H1 (cell line): ENCODE measurements around the gene TUBGCP4. TPM values are rescaled to one million over a fixed set of nuclear protein-coding genes. Genes with fewer than 3 reads are reported as not detected.
A peak's percentile ranks its signal among the peaks of the same experiment; 100 is the strongest.

Experiments
- CTCF ChIA-PET: fragments of 300-600 bp; sonication (Branson Sonifier 250); formaldehyde crosslinking; loops from one replicate; lab custom pipeline; 2021; ENCODE audit not compliant: partially characterized antibody; lab: Charles Lee
- POLR2A ChIA-PET: fragments of 300-600 bp; sonication (Branson Sonifier 250); formaldehyde crosslinking; loops from one replicate; lab custom pipeline; 2021; ENCODE audit warnings: inconsistent platforms; ENCODE audit not compliant: partially characterized antibody; lab: Charles Lee
- DNase-seq, 2 experiments: peaks; one replicate each; pipeline versions ENCODE4 v3.0.0 to v3.0.0-alpha.2; 2010 to 2022; ENCODE audit warnings: low spot score in 2 of 2, low read depth in 1 of 2, mixed read lengths in 1 of 2
- FAIRE-seq: peaks from 2 replicates; lab custom pipeline; 2011; peaks lifted over from hg19 to GRCh38; lab: Jason Lieb, UNC
- H2AFZ ChIP-seq: 2 replicates; pipeline ENCODE4 v1.8.1; 2012; ENCODE audit warnings: low read length, inconsistent platforms
- H2AK5ac ChIP-seq: 2 replicates; pipeline ENCODE4 v1.6.1; 2013; ENCODE audit warnings: low read depth, low read length
- H2BK120ac ChIP-seq: replicated peaks from 2 replicates; pipeline ENCODE3; 2013; ENCODE audit warnings: low read depth, low read length, inconsistent platforms
- H2BK12ac ChIP-seq: 2 replicates; pipeline ENCODE4 v1.6.1; 2013; ENCODE audit warnings: low read depth, low read length
- H2BK15ac ChIP-seq: 2 replicates; pipeline ENCODE4 v1.6.1; 2013; ENCODE audit warnings: low read length
- H2BK20ac ChIP-seq: 2 replicates; pipeline ENCODE4 v1.6.1; 2013; ENCODE audit warnings: low read length
- H2BK5ac ChIP-seq: 2 replicates; pipeline ENCODE4 v1.6.1; 2013; ENCODE audit warnings: low read depth, low read length
- H3K14ac ChIP-seq: 2 replicates; pipeline ENCODE4 v1.6.1; 2013; ENCODE audit warnings: inconsistent platforms; ENCODE audit not compliant: insufficient read length
- H3K18ac ChIP-seq: 2 replicates; pipeline ENCODE4 v1.6.1; 2013; ENCODE audit warnings: low read length; ENCODE audit errors: extremely low read depth
- H3K23ac ChIP-seq: 2 replicates; pipeline ENCODE4 v1.6.1; 2013; ENCODE audit warnings: inconsistent platforms; ENCODE audit not compliant: insufficient read length
- H3K23me2 ChIP-seq: 2 replicates; pipeline ENCODE4 v1.6.1; 2013; ENCODE audit warnings: low read depth, low read length
- H3K27ac ChIP-seq: 2 replicates; pipeline ENCODE4 v1.6.1; 2011; ENCODE audit warnings: low read depth, low read length, inconsistent platforms
- H3K27me3 ChIP-seq, 4 experiments: replicated peaks in 1 of 4; 1 replicate in 1 of 4; 2 replicates in 3 of 4; pipeline versions ENCODE4 v1.6.1 to v1.8.1; 2011 to 2013; ENCODE audit warnings: low read length in 3 of 4, mild to moderate bottlenecking in 3 of 4, inconsistent platforms in 2 of 4, mixed read lengths in 2 of 4, moderate library complexity in 1 of 4; ENCODE audit not compliant: control insufficient read depth in 3 of 4, insufficient read depth in 3 of 4; ENCODE audit errors: extremely low read depth in 1 of 4
- H3K36me3 ChIP-seq, 4 experiments: 2 replicates each; pipeline versions ENCODE4 v1.6.1 to v1.8.1; 2011 to 2013; ENCODE audit warnings: mild to moderate bottlenecking in 4 of 4, low read length in 3 of 4, moderate library complexity in 2 of 4, control low read depth in 1 of 4, inconsistent platforms in 1 of 4; ENCODE audit not compliant: insufficient read depth in 4 of 4, control insufficient read depth in 2 of 4
- H3K4ac ChIP-seq: replicated peaks from 2 replicates; pipeline ENCODE3; 2013; ENCODE audit warnings: low read length, low read depth, mixed read lengths, inconsistent platforms; ENCODE audit not compliant: insufficient read length
- H3K4me1 ChIP-seq, 4 experiments: replicated peaks in 1 of 4; 1 replicate in 1 of 4; 2 replicates in 3 of 4; pipeline versions ENCODE4 v1.6.1 to v1.8.1; 2011 to 2013; ENCODE audit warnings: low read length in 3 of 4, inconsistent platforms in 2 of 4, mixed read lengths in 1 of 4; ENCODE audit not compliant: insufficient read depth in 4 of 4, control insufficient read depth in 3 of 4
- H3K4me2 ChIP-seq, 2 experiments: 2 replicates each; pipeline versions ENCODE4 v1.6.1 to v1.8.1; 2011 to 2013; ENCODE audit warnings: low read depth in 2 of 2, low read length in 2 of 2, control low read depth in 1 of 2, inconsistent platforms in 1 of 2, mild to moderate bottlenecking in 1 of 2; ENCODE audit not compliant: insufficient read depth in 1 of 2
- H3K4me3 ChIP-seq, 4 experiments: fragments of 200-600, 300-600 bp in 1 of 4; sonication (generic), shearing (Covaris generic), sonication (Bioruptor Twin) in 1 of 4; 2 replicates each; pipeline versions ENCODE4 v1.5.1 to v1.8.1; 2011 to 2016; ENCODE audit warnings: low read length in 4 of 4, low read depth in 3 of 4, control low read depth in 2 of 4, inconsistent platforms in 2 of 4, mild to moderate bottlenecking in 2 of 4, mixed read lengths in 1 of 4, moderate library complexity in 1 of 4; ENCODE audit not compliant: insufficient read depth in 2 of 4; ENCODE audit errors: extremely low read depth in 1 of 4
- H3K56ac ChIP-seq: replicated peaks from 2 replicates; pipeline ENCODE3; 2013; ENCODE audit warnings: low read depth, mild to moderate bottlenecking, mixed read lengths, low read length, inconsistent platforms; ENCODE audit not compliant: insufficient read length
- H3K79me1 ChIP-seq: 2 replicates; pipeline ENCODE4 v1.6.1; 2013; ENCODE audit warnings: low read depth, low read length, control low read depth
- H3K79me2 ChIP-seq, 2 experiments: 2 replicates each; pipeline versions ENCODE4 v1.6.1 to v1.8.1; 2012 to 2013; ENCODE audit warnings: low read length in 2 of 2, mild to moderate bottlenecking in 2 of 2, inconsistent platforms in 1 of 2; ENCODE audit not compliant: insufficient read depth in 2 of 2, control insufficient read depth in 1 of 2
- H3K9ac ChIP-seq, 4 experiments: replicated peaks in 1 of 4; 1 replicate in 1 of 4; 2 replicates in 3 of 4; pipeline versions ENCODE4 v1.6.1 to v1.8.1; 2011 to 2013; ENCODE audit warnings: low read depth in 3 of 4, low read length in 3 of 4, control low read depth in 2 of 4, mild to moderate bottlenecking in 2 of 4, moderate library complexity in 2 of 4, inconsistent platforms in 1 of 4; ENCODE audit errors: extremely low read depth in 1 of 4
- H3K9me3 ChIP-seq, 2 experiments: 2 replicates each; pipeline versions ENCODE4 v1.6.1 to v1.8.1; 2012 to 2013; ENCODE audit warnings: mild to moderate bottlenecking in 2 of 2, moderate library complexity in 2 of 2, control low read depth in 1 of 2, inconsistent platforms in 1 of 2, low read depth in 1 of 2, low read length in 1 of 2, mixed read lengths in 1 of 2; ENCODE audit not compliant: insufficient read depth in 2 of 2
- H4K20me1 ChIP-seq, 2 experiments: replicated peaks in 1 of 2; 2 replicates each; pipeline versions ENCODE3 to v1.8.1; 2011 to 2013; ENCODE audit warnings: inconsistent platforms in 2 of 2, low read length in 2 of 2, mild to moderate bottlenecking in 1 of 2; ENCODE audit not compliant: insufficient read depth in 2 of 2, control insufficient read depth in 1 of 2
- H4K5ac ChIP-seq: 2 replicates; pipeline ENCODE4 v1.6.1; 2013; ENCODE audit warnings: low read length, low read depth, mixed read lengths, inconsistent platforms; ENCODE audit not compliant: insufficient read length
- H4K8ac ChIP-seq: 2 replicates; pipeline ENCODE4 v1.8.0; 2013; ENCODE audit warnings: mild to moderate bottlenecking, moderate library complexity, low read length, inconsistent platforms; ENCODE audit not compliant: insufficient read depth; ENCODE audit errors: extremely low read depth
- H4K91ac ChIP-seq: replicated peaks from 2 replicates; pipeline ENCODE3; 2013; ENCODE audit warnings: low read length, mixed read lengths, inconsistent platforms; ENCODE audit not compliant: insufficient read length
- ASH2L ChIP-seq: fragments of 200-600, 300-600 bp; sonication (generic); IDR thresholded peaks from one replicate; pipeline ENCODE4 v1.7.1; 2017; ENCODE audit warnings: low read length
- BACH1 ChIP-seq: IDR thresholded peaks from 2 replicates; pipeline ENCODE4 v1.6.1; 2012; ENCODE audit warnings: low read length, improper control_type of control experiment
- BRCA1 ChIP-seq: IDR thresholded peaks from 2 replicates; pipeline ENCODE4 v1.6.1; 2012; ENCODE audit warnings: low read depth, low read length, improper control_type of control experiment
- CBX8 ChIP-seq: fragments of 300-800, 300-1000 bp; sonication (generic); IDR thresholded peaks from 2 replicates; pipeline ENCODE4 v1.7.1; 2016; ENCODE audit warnings: low read depth, low read length, borderline replicate concordance
- CREB1 ChIP-seq: IDR thresholded peaks from 2 replicates; pipeline ENCODE4 v1.6.1; 2012; ENCODE audit warnings: inconsistent platforms
- CTBP2 ChIP-seq: IDR thresholded peaks from 2 replicates; pipeline ENCODE4 v1.7.0; 2011; ENCODE audit warnings: borderline replicate concordance, mild to moderate bottlenecking, moderate library complexity, mixed read lengths, low read length; ENCODE audit not compliant: insufficient read depth, insufficient read length
- E2F6 ChIP-seq: IDR thresholded peaks from 2 replicates; pipeline ENCODE4 v1.6.1; 2012; ENCODE audit warnings: inconsistent platforms
- EGR1 ChIP-seq: IDR thresholded peaks from 2 replicates; pipeline ENCODE4 v1.6.1; 2011; ENCODE audit warnings: low read depth, low read length, borderline replicate concordance
- HDAC6 ChIP-seq: IDR thresholded peaks from one replicate; pipeline ENCODE4 v1.7.1; 2012; ENCODE audit warnings: low read depth, mild to moderate bottlenecking, inconsistent platforms, low read length, moderate library complexity
- JUND ChIP-seq: IDR thresholded peaks from 2 replicates; pipeline ENCODE4 v1.6.1; 2011; ENCODE audit warnings: mild to moderate bottlenecking, improper control_type of control experiment, low read length
- POU5F1 ChIP-seq: IDR thresholded peaks from 2 replicates; pipeline ENCODE4 v1.6.1; 2011; ENCODE audit warnings: low read depth, mild to moderate bottlenecking, low read length, moderate library complexity
- SIX5 ChIP-seq: IDR thresholded peaks from 2 replicates; pipeline ENCODE4 v1.6.1; 2011; ENCODE audit warnings: mild to moderate bottlenecking, low read depth, low read length
- SP1 ChIP-seq: IDR thresholded peaks from 2 replicates; pipeline ENCODE4 v1.6.1; 2011; ENCODE audit warnings: low read depth, low read length
- SP4 ChIP-seq: IDR thresholded peaks from 2 replicates; pipeline ENCODE4 v1.6.1; 2012; ENCODE audit warnings: low read length, inconsistent platforms
- TBP ChIP-seq: IDR thresholded peaks from 2 replicates; pipeline ENCODE4 v1.6.1; 2011; ENCODE audit warnings: low read depth, low read length, improper control_type of control experiment
- WGBS, 2 experiments: shearing (Covaris generic) in 1 of 2; methylation state at CpG; one replicate each; pipeline versions ENCODE4 v1.1.6 to v1.1.7; 2013 to 2015; ENCODE audit warnings: low lambda C conversion rate in 2 of 2, mixed read lengths in 2 of 2, inconsistent platforms in 1 of 2, low coverage in 1 of 2, missing lambda C conversion rate in 1 of 2; ENCODE audit not compliant: insufficient replicate concordance in 2 of 2, insufficient coverage in 1 of 2, insufficient read length in 1 of 2; ENCODE audit errors: extremely low coverage in 1 of 2, missing lambda C conversion rate in 1 of 2; 5-methylcytosine and 5-hydroxymethylcytosine counted together
- polyA plus RNA-seq, 7 experiments: library from polyadenylated mRNA; depleted of rRNA in 3 of 7; stranded (reverse) in 5 of 7; unstranded in 2 of 7; fragments of >200 nt in 5 of 7; fragments of 200-250 nt in 2 of 7; gene quantifications; 1 replicate in 5 of 7; 2 replicates in 1 of 7; 4 replicates in 1 of 7; pipeline versions ENCODE4 v1.2.1 to v1.2.3, GENCODE V29; 2011 to 2013; ENCODE audit warnings: missing spikeins in 2 of 7, mixed read lengths in 2 of 7
- total RNA-seq: library from RNA; stranded (reverse); fragmentation: NEBNext Ultra II Directional; extraction: Animal tissue kit (Norgen Biotek cat#: 25700); gene quantifications from 2 replicates; pipeline ENCODE4 v1.2.1, GENCODE V29; 2021

Gene TUBGCP4
- total and polyA plus RNA-seq, 2 of the 8 experiments (the other 6 are each of a cell fraction or from before 2014, with no cell fraction given): 7.3 to 23.4 TPM

- Histone ChIP-seq H3K4ac (no peak overlapping the region), H3K9ac (no peak overlapping the region), H3K23ac (no peak overlapping the region), H4K91ac (no peak overlapping the region), H3K79me2 (no peaks in the 10 kb centered on the region), H2BK5ac (no peak overlapping the region), H2AK5ac (no peak overlapping the region), H4K5ac (no peak overlapping the region), H3K14ac (no peak overlapping the region), H3K4me3 (no peak overlapping the region), H2AFZ (no peak overlapping the region), H3K18ac (no peak overlapping the region), H3K4me1 (no peaks in the 10 kb centered on the region), H3K56ac (no peak overlapping the region), H3K27me3 (no peaks in the 10 kb centered on the region), H4K20me1 (peaks cover 0 to 1% of the 10 kb centered on the region in 2 experiments), H4K8ac (no peak overlapping the region), H3K79me1 (no peaks in the 10 kb centered on the region), H3K9me3 (no peaks in the 10 kb centered on the region), H3K36me3 (peaks cover 5 to 78% (median 36%) of the 10 kb centered on the region in 4 experiments), H2BK120ac (no peak overlapping the region), H3K23me2 (no peaks in the 10 kb centered on the region), H2BK15ac (no peak overlapping the region), H3K4me2 (no peak overlapping the region), H2BK12ac (no peak overlapping the region), H3K27ac (no peak overlapping the region), H2BK20ac (no peak overlapping the region)
- CTCF ChIA-PET: interaction anchor here (0.7 to 2.7 kb wide), 5 partner anchors 19 to 74 kb away, joined by 3 to 12 read pairs (median 3); no protein-coding TSS in a partner anchor
- no peak for FAIRE-seq
- WGBS, 2 experiments: 82% methylated on average over 4 of the region's 4 CpGs; no CpG with 5 or more reads in 1 of the 2 experiments
- peak in 1 of 2 experiments; percentile 15 for DNase-seq
- POLR2A ChIA-PET: interaction anchor here (1.0 to 1.7 kb wide), 4 partner anchors 13 to 70 kb away, joined by 3 to 10 read pairs (median 5); partner anchors contain the start of gene TP53BP1
- TF ChIP-seq ASH2L (no peak), JUND (peak; percentile 83), SIX5 (no peak), POU5F1 (no peak), TBP (no peak), CTBP2 (no peak), BRCA1 (no peak), HDAC6 (no peak), CREB1 (no peak), CBX8 (no peak), BACH1 (peak; percentile 85), EGR1 (no peak), SP4 (no peak), SP1 (no peak), E2F6 (no peak)
Observed at GRCh38 chr15:43440721-43441281, 69.9 kb downstream of the TUBGCP4 start.
